ENCODE data around the gene PPFIA2. TPM values are rescaled to one million over a fixed set of nuclear protein-coding genes. Genes with fewer than 3 reads are reported as not detected.
A peak's percentile ranks its signal among the peaks of the same experiment; 100 is the strongest.
"Not testable (repeated sequence)": the region's sequence is repeated elsewhere in the genome, so short reads cannot be mapped to it uniquely, and the experiment has no call there.

The PPFIA2 gene
- total RNA-seq, 1 donor from 2014 or later: 0.59 TPM

DNA sequence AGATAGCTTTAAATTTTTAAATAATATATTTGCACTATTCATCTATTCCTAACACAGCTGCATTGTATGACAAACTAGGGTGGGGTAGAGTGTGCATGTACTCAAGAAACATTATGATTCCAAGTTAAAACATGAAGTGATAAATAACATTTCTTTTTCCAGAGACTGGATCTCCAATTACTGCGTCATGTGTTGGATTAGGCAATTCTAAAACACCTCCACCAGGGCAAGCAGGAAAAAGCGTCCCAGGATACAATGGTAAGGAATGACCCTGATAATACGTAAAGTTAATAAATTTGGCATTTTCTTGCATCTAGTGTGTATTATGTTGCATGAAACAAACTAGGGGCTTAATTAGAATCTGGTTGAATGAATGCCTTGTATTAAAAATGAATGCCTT is 542.4 kb downstream of the PPFIA2 start:
- Mint-ChIP-seq H3K36me3 (ENCODE audit: low read depth, unreplicated experiment) (no peaks in the 10 kb centered on the region), H3K27ac (ENCODE audit: unreplicated experiment) (no peak overlapping the region), H3K27me3 (ENCODE audit: low read depth, unreplicated experiment) (no peaks in the 10 kb centered on the region), H3K4me3 (ENCODE audit: unreplicated experiment) (no peak overlapping the region), H3K9me3 (ENCODE audit: unreplicated experiment) (no peaks in the 10 kb centered on the region), H3K4me1 (ENCODE audit: low read depth, unreplicated experiment) (no peaks in the 10 kb centered on the region)
- Histone ChIP-seq H3K36me3 (ENCODE audit: insufficient read depth, low read length) (no peaks in the 10 kb centered on the region), H3K4me2 (ENCODE audit: low read length) (no peak overlapping the region), H3K27me3 (ENCODE audit: insufficient read depth, low read length) (no peaks in the 10 kb centered on the region), H3K9me3 (ENCODE audit: insufficient read depth, low read depth, low read length) (no peaks in the 10 kb centered on the region), H4K20me1 (ENCODE audit: insufficient read depth, low read length) (no peaks in the 10 kb centered on the region), H3K79me2 (ENCODE audit: insufficient read depth, low read length) (no peaks in the 10 kb centered on the region), H2AFZ (ENCODE audit: low read depth, low read length) (no peak overlapping the region), H3K9ac (ENCODE audit: low read length) (no peak overlapping the region), H3K4me1 (ENCODE audit: insufficient read depth, low read length) (no peaks in the 10 kb centered on the region), H3K27ac (ENCODE audit: low read depth, low read length) (no peak overlapping the region), H3K4me3 (ENCODE audit: insufficient read depth, low read depth, low read length) (no peak overlapping the region)
- FAIRE-seq: no peak
- DNase-seq (ENCODE audit: low read depth): no peak
- TF ChIP-seq, protein P1, sequence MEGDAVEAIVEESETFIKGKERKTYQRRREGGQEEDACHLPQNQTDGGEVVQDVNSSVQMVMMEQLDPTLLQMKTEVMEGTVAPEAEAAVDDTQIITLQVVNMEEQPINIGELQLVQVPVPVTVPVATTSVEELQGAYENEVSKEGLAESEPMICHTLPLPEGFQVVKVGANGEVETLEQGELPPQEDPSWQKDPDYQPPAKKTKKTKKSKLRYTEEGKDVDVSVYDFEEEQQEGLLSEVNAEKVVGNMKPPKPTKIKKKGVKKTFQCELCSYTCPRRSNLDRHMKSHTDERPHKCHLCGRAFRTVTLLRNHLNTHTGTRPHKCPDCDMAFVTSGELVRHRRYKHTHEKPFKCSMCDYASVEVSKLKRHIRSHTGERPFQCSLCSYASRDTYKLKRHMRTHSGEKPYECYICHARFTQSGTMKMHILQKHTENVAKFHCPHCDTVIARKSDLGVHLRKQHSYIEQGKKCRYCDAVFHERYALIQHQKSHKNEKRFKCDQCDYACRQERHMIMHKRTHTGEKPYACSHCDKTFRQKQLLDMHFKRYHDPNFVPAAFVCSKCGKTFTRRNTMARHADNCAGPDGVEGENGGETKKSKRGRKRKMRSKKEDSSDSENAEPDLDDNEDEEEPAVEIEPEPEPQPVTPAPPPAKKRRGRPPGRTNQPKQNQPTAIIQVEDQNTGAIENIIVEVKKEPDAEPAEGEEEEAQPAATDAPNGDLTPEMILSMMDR (IDR thresholded peaks at IDR 0.05; ENCODE audit: insufficient read depth, low read depth, low read length): no peak
- no peak for TF ChIP-seq EZH2 (IDR thresholded peaks at IDR 0.05; ENCODE audit: insufficient read depth, low read length)

DNA sequence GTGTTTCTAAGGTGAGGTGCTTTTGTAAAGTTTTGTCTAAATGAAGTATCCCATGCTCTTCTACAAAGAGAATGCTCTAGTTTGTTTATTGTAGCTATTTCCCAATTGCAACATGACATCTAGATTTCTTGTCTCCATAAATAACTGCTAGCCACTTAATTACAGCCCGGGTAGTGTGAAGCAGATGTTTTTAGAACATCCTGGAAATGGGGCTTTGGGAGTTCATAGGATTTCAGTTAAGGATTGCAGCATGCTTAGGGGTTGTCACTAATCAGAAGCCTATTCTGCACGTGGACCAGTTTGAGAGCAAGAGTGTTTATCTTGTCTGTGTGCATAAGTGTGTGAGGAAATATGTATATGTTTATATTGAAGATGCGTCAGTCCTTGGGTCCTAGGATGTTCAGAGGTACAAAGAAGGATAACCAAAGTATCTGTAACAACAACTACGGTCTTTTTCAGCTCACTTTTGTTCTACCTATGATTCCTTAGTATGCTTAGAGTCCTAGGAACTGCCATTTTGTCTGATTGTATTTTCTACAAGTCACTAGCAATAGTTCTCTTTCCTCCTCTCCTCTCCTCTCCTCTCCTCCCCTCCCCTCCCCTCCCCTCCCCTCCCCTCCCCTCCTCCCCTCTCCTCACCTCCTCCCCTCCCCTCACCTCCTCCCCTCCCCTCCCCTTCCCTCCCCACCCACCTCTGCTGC is 546.0 kb downstream of the PPFIA2 start:
- no peak overlapping the region for H3K27ac Mint-ChIP-seq (ENCODE audit: unreplicated experiment)

DNA sequence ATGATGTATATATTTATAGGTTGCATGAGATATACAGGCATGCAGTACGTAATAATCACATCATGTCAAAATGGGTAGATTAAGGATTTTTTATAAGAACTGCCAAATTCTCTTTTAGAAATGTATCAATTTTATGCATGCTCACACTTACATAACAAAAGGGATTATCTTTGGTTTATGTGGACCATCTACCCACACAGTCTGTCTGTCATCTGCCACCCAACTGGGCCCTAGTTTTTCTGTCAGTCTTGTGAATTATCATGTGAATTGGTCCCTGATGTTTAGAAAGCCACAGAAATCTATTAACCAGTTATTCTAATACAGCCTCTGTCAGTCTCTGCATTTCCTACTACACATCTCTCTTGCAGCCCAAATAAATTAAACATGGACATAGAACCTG is 547.8 kb downstream of the PPFIA2 start:
- H3K36me3 Mint-ChIP-seq (ENCODE audit: low read depth, unreplicated experiment): no peaks in the 10 kb centered on the region
- H3K9me3 ChIP-seq (ENCODE audit: insufficient read depth, low read depth, low read length): no peaks in the 10 kb centered on the region
- H3K36me3 ChIP-seq (ENCODE audit: insufficient read depth, low read length): no peaks in the 10 kb centered on the region
- H3K27me3 ChIP-seq (ENCODE audit: insufficient read depth, low read length): no peaks in the 10 kb centered on the region
- no peak overlapping the region for H2AFZ ChIP-seq (ENCODE audit: low read depth, low read length)
- no peak overlapping the region for H3K4me2 ChIP-seq (ENCODE audit: low read length)
- peaks cover 11% of the 10 kb centered on the region for H3K4me1 Mint-ChIP-seq (ENCODE audit: low read depth, unreplicated experiment)
- no peak for TF ChIP-seq EZH2 (IDR thresholded peaks at IDR 0.05; ENCODE audit: insufficient read depth, low read length)
- TF ChIP-seq, protein P1 (IDR thresholded peaks at IDR 0.05; ENCODE audit: insufficient read depth, low read depth, low read length): no peak
- DNase-seq (ENCODE audit: low read depth) (no peak), FAIRE-seq (no peak)
- H3K27ac Mint-ChIP-seq (ENCODE audit: unreplicated experiment): no peak overlapping the region
- H3K27me3 Mint-ChIP-seq (ENCODE audit: low read depth, unreplicated experiment): no peaks in the 10 kb centered on the region
- no peak overlapping the region for H3K4me3 Mint-ChIP-seq (ENCODE audit: unreplicated experiment)
- no peak overlapping the region for H3K4me3 ChIP-seq (ENCODE audit: insufficient read depth, low read depth, low read length)
- no peaks in the 10 kb centered on the region for H3K79me2 ChIP-seq (ENCODE audit: insufficient read depth, low read length)
- no peak overlapping the region for H3K9ac ChIP-seq (ENCODE audit: low read length)
- H3K27ac ChIP-seq (ENCODE audit: low read depth, low read length): no peak overlapping the region
- peaks cover 13% of the 10 kb centered on the region for H3K4me1 ChIP-seq (ENCODE audit: insufficient read depth, low read length)
- H4K20me1 ChIP-seq (ENCODE audit: insufficient read depth, low read length): no peaks in the 10 kb centered on the region
- H3K9me3 Mint-ChIP-seq (ENCODE audit: unreplicated experiment): no peaks in the 10 kb centered on the region

More for the DNA sequence above, 546.0 kb downstream of the PPFIA2 start:
- TF ChIP-seq, protein P1 (IDR thresholded peaks at IDR 0.05; ENCODE audit: insufficient read depth, low read depth, low read length): no peak
- Mint-ChIP-seq H3K27me3 (ENCODE audit: low read depth, unreplicated experiment) (no peaks in the 10 kb centered on the region), H3K4me3 (ENCODE audit: unreplicated experiment) (no peak overlapping the region), H3K9me3 (ENCODE audit: unreplicated experiment) (no peaks in the 10 kb centered on the region), H3K4me1 (ENCODE audit: low read depth, unreplicated experiment) (peaks cover 11% of the 10 kb centered on the region), H3K36me3 (ENCODE audit: low read depth, unreplicated experiment) (no peaks in the 10 kb centered on the region)
- H3K4me2 ChIP-seq (ENCODE audit: low read length): no peak overlapping the region
- FAIRE-seq (no peak), DNase-seq (ENCODE audit: low read depth) (no peak)
- no peak overlapping the region for H3K4me3 ChIP-seq (ENCODE audit: insufficient read depth, low read depth, low read length)
- H2AFZ ChIP-seq (ENCODE audit: low read depth, low read length): no peak overlapping the region
- H3K9me3 ChIP-seq (ENCODE audit: insufficient read depth, low read depth, low read length): no peaks in the 10 kb centered on the region
- H3K9ac ChIP-seq (ENCODE audit: low read length): no peak overlapping the region
- H3K4me1 ChIP-seq (ENCODE audit: insufficient read depth, low read length): peaks cover 13% of the 10 kb centered on the region
- H3K27ac ChIP-seq (ENCODE audit: low read depth, low read length): no peak overlapping the region
- no peaks in the 10 kb centered on the region for H4K20me1 ChIP-seq (ENCODE audit: insufficient read depth, low read length)
- no peaks in the 10 kb centered on the region for H3K27me3 ChIP-seq (ENCODE audit: insufficient read depth, low read length)
- no peaks in the 10 kb centered on the region for H3K79me2 ChIP-seq (ENCODE audit: insufficient read depth, low read length)
- H3K36me3 ChIP-seq (ENCODE audit: insufficient read depth, low read length): no peaks in the 10 kb centered on the region

DNA sequence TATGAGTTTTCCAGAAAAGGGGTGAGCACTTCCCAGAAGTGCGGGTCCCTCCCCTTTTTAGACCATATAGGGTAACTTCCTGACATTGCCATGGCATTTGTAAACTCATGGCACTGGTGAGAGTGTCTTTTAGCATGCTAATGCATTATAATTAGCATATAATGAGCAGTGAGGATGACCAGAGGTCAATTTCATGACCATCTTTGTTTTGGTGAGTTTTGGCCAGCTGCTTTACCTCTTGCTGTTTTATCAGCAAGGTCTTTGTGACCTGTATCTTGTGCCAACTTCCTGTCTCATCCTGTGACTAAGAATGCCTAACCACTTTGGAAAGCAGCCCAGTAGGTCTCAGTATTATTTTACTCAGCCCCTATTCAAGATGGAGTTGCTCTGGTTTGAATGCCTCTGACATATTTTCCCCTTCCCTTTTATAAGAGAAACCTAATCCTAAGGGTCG is 549.4 kb downstream of the PPFIA2 start:
- not testable (repeated sequence) for H3K27me3 ChIP-seq (ENCODE audit: insufficient read depth, low read length); H3K36me3 ChIP-seq (ENCODE audit: insufficient read depth, low read length); H3K27ac ChIP-seq (ENCODE audit: low read depth, low read length); H3K27ac Mint-ChIP-seq (ENCODE audit: unreplicated experiment); H3K9me3 ChIP-seq (ENCODE audit: insufficient read depth, low read depth, low read length); H3K4me3 ChIP-seq (ENCODE audit: insufficient read depth, low read depth, low read length); H2AFZ ChIP-seq (ENCODE audit: low read depth, low read length); H3K9ac ChIP-seq (ENCODE audit: low read length); H3K79me2 ChIP-seq (ENCODE audit: insufficient read depth, low read length); H3K4me3 Mint-ChIP-seq (ENCODE audit: unreplicated experiment); H4K20me1 ChIP-seq (ENCODE audit: insufficient read depth, low read length); H3K27me3 Mint-ChIP-seq (ENCODE audit: low read depth, unreplicated experiment); H3K9me3 Mint-ChIP-seq (ENCODE audit: unreplicated experiment); H3K36me3 Mint-ChIP-seq (ENCODE audit: low read depth, unreplicated experiment)
- FAIRE-seq: peak; percentile 68
- DNase-seq (ENCODE audit: low read depth): peak; percentile 71
- peaks cover 11% of the 10 kb centered on the region for H3K4me1 Mint-ChIP-seq (ENCODE audit: low read depth, unreplicated experiment)
- Histone ChIP-seq H3K4me2 (ENCODE audit: low read length) (peak overlapping the region; percentile 29), H3K4me1 (ENCODE audit: insufficient read depth, low read length) (peaks cover 13% of the 10 kb centered on the region)

Data from astrocyte (in vitro differentiated cells and primary cell).